Measurements from ENCODE around the gene PTPRN.

PTPRN gene

DNA sequence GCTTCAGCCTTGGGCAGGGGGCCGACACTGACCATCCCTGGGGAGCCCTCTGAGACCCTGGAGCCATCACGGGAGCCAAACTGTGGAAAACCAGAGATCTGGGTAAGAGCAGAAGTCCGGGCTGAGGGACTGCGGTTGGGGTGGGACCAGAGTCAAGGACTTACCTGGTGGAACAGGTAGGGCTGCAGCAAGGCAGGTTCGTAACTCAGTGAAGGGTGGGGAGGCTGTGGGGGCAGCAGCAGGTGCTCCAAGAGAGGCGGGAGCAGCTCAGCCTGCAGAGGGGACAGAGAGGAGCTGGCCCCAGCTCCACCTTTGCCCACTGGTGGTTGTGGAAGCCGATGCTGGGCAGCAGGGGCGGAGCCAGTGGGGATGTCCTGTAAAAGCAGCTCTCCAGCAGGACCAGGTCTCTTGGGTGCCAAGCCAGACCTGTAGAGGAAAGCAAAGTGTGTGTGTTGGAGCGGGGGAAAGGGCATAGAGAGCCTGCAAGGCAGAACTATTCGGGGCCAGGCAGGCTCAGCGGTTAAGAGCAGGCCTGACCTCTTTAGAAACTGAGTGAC, 6.7 kb downstream of the PTPRN start:
- Histone ChIP-seq H3K79me2 (ENCODE audit: control insufficient read depth, low read length) (no peaks in the 10 kb centered on the region), H3K4me2 (ENCODE audit: low read length) (no peak overlapping the region), H3K4me1 (ENCODE audit: control insufficient read depth, low read length) (peaks cover 4% of the 10 kb centered on the region), H3K27ac (ENCODE audit: low read depth, low read length) (no peak overlapping the region), H3K9me3 (ENCODE audit: control insufficient read depth, insufficient read depth, low read length) (no peaks in the 10 kb centered on the region), H4K20me1 (ENCODE audit: control insufficient read depth, insufficient read depth, low read depth, low read length) (no peaks in the 10 kb centered on the region), H3K9me2 (replicated peaks; ENCODE audit: control insufficient read depth, low read length) (no peaks in the 10 kb centered on the region), H3F3A (ENCODE audit: control insufficient read depth, insufficient read depth) (no peaks in the 10 kb centered on the region), H3K36me3 (ENCODE audit: control insufficient read depth, low read length) (no peaks in the 10 kb centered on the region), H3K27me3 (ENCODE audit: control insufficient read depth, low read length) (peaks cover 53% of the 10 kb centered on the region), H3K4me3 (ENCODE audit: low read length) (no peak overlapping the region)
- TF ChIP-seq, protein P1, sequence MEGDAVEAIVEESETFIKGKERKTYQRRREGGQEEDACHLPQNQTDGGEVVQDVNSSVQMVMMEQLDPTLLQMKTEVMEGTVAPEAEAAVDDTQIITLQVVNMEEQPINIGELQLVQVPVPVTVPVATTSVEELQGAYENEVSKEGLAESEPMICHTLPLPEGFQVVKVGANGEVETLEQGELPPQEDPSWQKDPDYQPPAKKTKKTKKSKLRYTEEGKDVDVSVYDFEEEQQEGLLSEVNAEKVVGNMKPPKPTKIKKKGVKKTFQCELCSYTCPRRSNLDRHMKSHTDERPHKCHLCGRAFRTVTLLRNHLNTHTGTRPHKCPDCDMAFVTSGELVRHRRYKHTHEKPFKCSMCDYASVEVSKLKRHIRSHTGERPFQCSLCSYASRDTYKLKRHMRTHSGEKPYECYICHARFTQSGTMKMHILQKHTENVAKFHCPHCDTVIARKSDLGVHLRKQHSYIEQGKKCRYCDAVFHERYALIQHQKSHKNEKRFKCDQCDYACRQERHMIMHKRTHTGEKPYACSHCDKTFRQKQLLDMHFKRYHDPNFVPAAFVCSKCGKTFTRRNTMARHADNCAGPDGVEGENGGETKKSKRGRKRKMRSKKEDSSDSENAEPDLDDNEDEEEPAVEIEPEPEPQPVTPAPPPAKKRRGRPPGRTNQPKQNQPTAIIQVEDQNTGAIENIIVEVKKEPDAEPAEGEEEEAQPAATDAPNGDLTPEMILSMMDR (IDR thresholded peaks at IDR 0.05; ENCODE audit: low read depth, low read length, poor library complexity, severe bottlenecking), result no peak
- TF ChIP-seq EZH2phosphoT487 (IDR thresholded peaks at IDR 0.05; ENCODE audit: borderline replicate concordance, low read length), result no peak

- Histone ChIP-seq H3F3A (ENCODE audit: control insufficient read depth, insufficient read depth) (peaks cover 2% of the 10 kb centered on the region; the same call in 1 of the 2 replicates), H3K9me2 (replicated peaks; ENCODE audit: control insufficient read depth, low read length) (no peaks in the 10 kb centered on the region), H3K4me1 (ENCODE audit: control insufficient read depth, low read length) (peaks cover 10% of the 10 kb centered on the region), H3K27ac (ENCODE audit: low read depth, low read length) (no peak overlapping the region), H3K36me3 (ENCODE audit: control insufficient read depth, low read length) (no peaks in the 10 kb centered on the region), H3K4me3 (ENCODE audit: low read length) (no peak overlapping the region), H3K27me3 (ENCODE audit: control insufficient read depth, low read length) (peaks cover 53% of the 10 kb centered on the region), H3K4me2 (ENCODE audit: low read length) (no peak overlapping the region), H4K20me1 (ENCODE audit: control insufficient read depth, insufficient read depth, low read depth, low read length) (no peaks in the 10 kb centered on the region), H3K9me3 (ENCODE audit: control insufficient read depth, insufficient read depth, low read length) (no peaks in the 10 kb centered on the region), H3K79me2 (ENCODE audit: control insufficient read depth, low read length) (no peaks in the 10 kb centered on the region)
- TF ChIP-seq, protein P1 (IDR thresholded peaks at IDR 0.05; ENCODE audit: low read depth, low read length, poor library complexity, severe bottlenecking), result no peak
- no peak for TF ChIP-seq EZH2phosphoT487 (IDR thresholded peaks at IDR 0.05; ENCODE audit: borderline replicate concordance, low read length)
Observed at GRCh38 chr2:219300022-219300421, 9.2 kb downstream of the PTPRN start.

GRCh38 chr2:219299372-219299760, 9.8 kb downstream of the PTPRN start:
- Histone ChIP-seq H3K79me2 (ENCODE audit: control insufficient read depth, low read length) (no peaks in the 10 kb centered on the region), H3K4me1 (ENCODE audit: control insufficient read depth, low read length) (peaks cover 14% of the 10 kb centered on the region), H3K36me3 (ENCODE audit: control insufficient read depth, low read length) (no peaks in the 10 kb centered on the region), H3K4me2 (ENCODE audit: low read length) (no peak overlapping the region), H3K27ac (ENCODE audit: low read depth, low read length) (no peak overlapping the region), H3K9me3 (ENCODE audit: control insufficient read depth, insufficient read depth, low read length) (no peaks in the 10 kb centered on the region), H3K9me2 (replicated peaks; ENCODE audit: control insufficient read depth, low read length) (no peaks in the 10 kb centered on the region), H3K27me3 (ENCODE audit: control insufficient read depth, low read length) (peaks cover 49% of the 10 kb centered on the region), H3K4me3 (ENCODE audit: low read length) (no peak overlapping the region), H4K20me1 (ENCODE audit: control insufficient read depth, insufficient read depth, low read depth, low read length) (no peaks in the 10 kb centered on the region), H3F3A (ENCODE audit: control insufficient read depth, insufficient read depth) (peaks cover 2% of the 10 kb centered on the region; the same call in 1 of the 2 replicates)
- TF ChIP-seq EZH2phosphoT487 (IDR thresholded peaks at IDR 0.05; ENCODE audit: borderline replicate concordance, low read length), result no peak
- TF ChIP-seq, protein P1 (IDR thresholded peaks at IDR 0.05; ENCODE audit: low read depth, low read length, poor library complexity, severe bottlenecking), result no peak
